CD14-positive monocyte (primary cell): ENCODE data around the gene OR6B1. TPM values are rescaled to one million over a fixed set of nuclear protein-coding genes. Genes with fewer than 3 reads are reported as not detected.

Source experiments
- DNase-seq, 3 donors: peaks; one replicate each; pipeline ENCODE4 v3.0.0-alpha.2; 2011 to 2022
- H2AFZ ChIP-seq: 2 replicates; pipeline ENCODE4 v1.6.0; 2012; ENCODE audit warnings: mild to moderate bottlenecking, low read depth, low read length, inconsistent platforms; ENCODE audit not compliant: insufficient read depth, poor library complexity, severe bottlenecking
- H3K27ac ChIP-seq, 2 donors: 1 replicate in 1 of 2; 2 replicates in 1 of 2; pipeline ENCODE4 v1.5.1; 2012 to 2013; ENCODE audit warnings: low read length in 2 of 2, control low read depth in 1 of 2, inconsistent platforms in 1 of 2, low read depth in 1 of 2, mild to moderate bottlenecking in 1 of 2
- H3K27me3 ChIP-seq, 2 donors: one replicate each; pipeline versions ENCODE4 v1.6.0 to v1.6.1; 2011 to 2013; ENCODE audit warnings: low read length in 2 of 2; ENCODE audit not compliant: control insufficient read depth in 2 of 2, insufficient read depth in 2 of 2
- H3K36me3 ChIP-seq, 2 donors: replicated peaks in 1 of 2; 1 replicate in 1 of 2; 2 replicates in 1 of 2; pipeline versions ENCODE4 v1.5.1 to v1.6.1; 2012 to 2013; ENCODE audit warnings: low read length in 2 of 2, control low read depth in 1 of 2, inconsistent platforms in 1 of 2, mild to moderate bottlenecking in 1 of 2; ENCODE audit not compliant: insufficient read depth in 2 of 2, control insufficient read depth in 1 of 2
- H3K4me1 ChIP-seq, 2 donors: 1 replicate in 1 of 2; 2 replicates in 1 of 2; pipeline versions ENCODE4 v1.5.1 to v1.6.1; 2012 to 2013; ENCODE audit warnings: low read length in 2 of 2, control low read depth in 1 of 2, inconsistent platforms in 1 of 2, mild to moderate bottlenecking in 1 of 2, moderate library complexity in 1 of 2; ENCODE audit not compliant: insufficient read depth in 2 of 2, control insufficient read depth in 1 of 2
- H3K4me2 ChIP-seq: replicated peaks from 2 replicates; pipeline ENCODE3; 2012; ENCODE audit warnings: low read length, moderate library complexity, mild to moderate bottlenecking; ENCODE audit not compliant: poor library complexity, severe bottlenecking; ENCODE audit errors: extremely low read depth
- H3K4me3 ChIP-seq, 3 experiments: fragments of 200-600 bp in 1 of 3; sonication (generic) in 1 of 3; replicated peaks in 1 of 3; 1 replicate in 2 of 3; 2 replicates in 1 of 3; pipeline ENCODE4 v1.5.1; 2011 to 2013; ENCODE audit warnings: low read length in 3 of 3, mild to moderate bottlenecking in 3 of 3, control low read depth in 2 of 3, low read depth in 2 of 3, inconsistent platforms in 1 of 3, moderate library complexity in 1 of 3
- H3K79me2 ChIP-seq: 2 replicates; pipeline ENCODE4 v1.6.0; 2012; ENCODE audit warnings: mild to moderate bottlenecking, control low read depth, inconsistent platforms, low read length, moderate library complexity; ENCODE audit not compliant: insufficient read depth
- H3K9ac ChIP-seq: 2 replicates; pipeline ENCODE4 v1.6.0; 2017; ENCODE audit warnings: low read length, mild to moderate bottlenecking; ENCODE audit not compliant: insufficient read depth, poor library complexity, severe bottlenecking
- H3K9me3 ChIP-seq, 2 donors: replicated peaks in 1 of 2; 1 replicate in 1 of 2; 2 replicates in 1 of 2; pipeline versions ENCODE4 v1.5.1 to v1.6.1; 2012 to 2013; ENCODE audit warnings: low read length in 2 of 2, control low read depth in 1 of 2; ENCODE audit not compliant: control insufficient read depth in 1 of 2, insufficient read depth in 1 of 2
- H4K20me1 ChIP-seq: 2 replicates; pipeline ENCODE4 v1.6.0; 2012; ENCODE audit warnings: mild to moderate bottlenecking, low read length, control low read depth, moderate library complexity; ENCODE audit not compliant: insufficient read depth
- H3K27ac Mint-ChIP-seq, 7 donors: one replicate each; pipeline ENCODE4 v1.8.0; 2020; ENCODE audit warnings: mild to moderate bottlenecking in 7 of 7, mixed read lengths in 7 of 7, moderate library complexity in 6 of 7, inconsistent platforms in 2 of 7
- H3K27me3 Mint-ChIP-seq, 3 donors: one replicate each; pipeline ENCODE4 v1.8.0; 2021 to 2022; ENCODE audit warnings: low read depth in 3 of 3, mild to moderate bottlenecking in 3 of 3, mixed read lengths in 3 of 3, moderate library complexity in 3 of 3, inconsistent platforms in 1 of 3
- H3K36me3 Mint-ChIP-seq, 2 donors: one replicate each; pipeline ENCODE4 v1.8.0; 2020; ENCODE audit warnings: mixed read lengths in 2 of 2, inconsistent platforms in 1 of 2, mild to moderate bottlenecking in 1 of 2
- H3K4me1 Mint-ChIP-seq: one replicate; pipeline ENCODE4 v1.8.0; 2020; ENCODE audit warnings: mild to moderate bottlenecking, mixed read lengths
- H3K4me3 Mint-ChIP-seq, 2 donors: one replicate each; pipeline ENCODE4 v1.8.0; 2020; ENCODE audit warnings: mild to moderate bottlenecking in 2 of 2, mixed read lengths in 2 of 2, moderate library complexity in 1 of 2
- H3K9me3 Mint-ChIP-seq, 7 donors: one replicate each; pipeline ENCODE4 v1.8.0; 2020 to 2022; ENCODE audit warnings: mixed read lengths in 7 of 7, mild to moderate bottlenecking in 6 of 7, moderate library complexity in 6 of 7, inconsistent platforms in 2 of 7
- WGBS: methylation state at CpG from one replicate; pipeline ENCODE4 v1.1.5; 2013; ENCODE audit warnings: missing lambda C conversion rate; ENCODE audit not compliant: insufficient coverage; 5-methylcytosine and 5-hydroxymethylcytosine counted together
- intact Hi-C, 2 donors: fragments of 100-400 bp; cut with micrococcal nuclease; formaldehyde crosslinking; loops; one replicate each; pipeline versions ENCODE4 v1.15.0 to v1.15.1; 2023
- polyA plus RNA-seq, 3 donors: library from polyadenylated mRNA; depleted of rRNA in 1 of 3; unstranded in 2 of 3; stranded (reverse) in 1 of 3; fragments of 300-500 nt in 2 of 3; fragments of >200 nt in 1 of 3; fragmentation: Illumina TruSeq in 2 of 3; gene quantifications; 1 replicate in 2 of 3; 2 replicates in 1 of 3; pipeline ENCODE4 v1.2.3, GENCODE V29; 2012 to 2021
- TF ChIP-seq, protein P1 (sequence below): fragments of 200-600 bp; IDR thresholded peaks from one replicate; pipeline ENCODE4 v1.8.0; 2022; ENCODE audit warnings: antibody characterized with exemption, mild to moderate bottlenecking

OR6B1 gene
- polyA plus RNA-seq, 3 donors = not detected

DNA sequence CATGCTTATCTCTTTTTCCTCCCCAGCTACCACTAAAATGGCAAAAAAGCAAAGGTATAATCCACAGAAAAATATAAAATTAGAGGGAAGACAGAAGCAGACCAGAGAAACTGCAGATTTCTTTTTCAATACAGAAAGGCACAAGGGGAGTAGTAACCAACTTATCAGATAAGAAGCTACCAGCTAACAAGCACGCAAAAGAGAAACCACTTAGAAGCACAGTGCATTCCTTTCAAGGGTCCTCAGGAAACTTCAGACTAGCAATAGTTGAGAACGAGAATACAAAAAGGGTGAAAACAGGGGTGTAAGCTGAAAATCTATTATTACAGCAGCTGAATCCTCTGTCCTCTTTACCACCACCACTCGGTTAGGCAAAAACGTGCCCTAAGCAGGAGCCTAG is 38.8 kb downstream of the OR6B1 start:
- no peaks in the 10 kb centered on the region for H3K9me3 ChIP-seq

DNA sequence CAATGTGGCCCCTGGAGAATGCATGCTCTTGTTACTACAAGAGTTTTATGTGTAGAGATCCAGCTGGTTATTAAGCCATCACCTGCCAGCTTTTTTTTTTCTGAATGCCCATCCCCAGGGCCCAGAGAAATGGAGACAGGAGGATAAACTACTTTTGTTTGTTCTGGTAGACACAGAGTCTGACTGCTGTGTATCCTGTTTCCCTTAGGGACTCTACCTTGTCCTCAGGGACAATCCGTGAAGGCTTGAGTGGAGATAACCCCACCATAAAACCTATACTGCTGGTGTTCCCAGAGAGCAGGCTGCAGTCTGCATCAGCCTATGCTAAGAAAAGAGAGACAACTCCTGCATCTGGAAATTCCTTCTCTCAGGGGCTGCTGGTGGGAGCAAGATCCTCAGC is 48.5 kb downstream of the OR6B1 start, which contains the start of gene OR2A5:
Gene OR2A5, plus strand, starts transcription at position 301 of the 400 bp plus-strand sequence. CDS start 1,454 bp downstream, outside the sequence.
- Histone ChIP-seq H3K27me3 (no peaks in the 10 kb centered on the region), H4K20me1 (no peaks in the 10 kb centered on the region), H3K36me3 (no peaks in the 10 kb centered on the region), H3K4me3 (no peak within 1 kb of the TSS), H3K4me2 (no peak within 1 kb of the TSS), H3K4me1 (no peaks in the 10 kb centered on the region), H3K79me2 (no peaks in the 10 kb centered on the region), H3K9ac (no peak within 1 kb of the TSS), H2AFZ (no peak within 1 kb of the TSS), H3K27ac (no peak within 1 kb of the TSS), H3K9me3 (no peaks in the 10 kb centered on the region)
- Mint-ChIP-seq H3K9me3 (peaks cover 0 to 5% (median 1%) of the 10 kb centered on the region in 7 donors), H3K4me3 (no peak within 1 kb of the TSS), H3K27me3 (peaks cover 0 to 3% (median 3%) of the 10 kb centered on the region in 3 donors), H3K36me3 (no peaks in the 10 kb centered on the region), H3K4me1 (no peaks in the 10 kb centered on the region), H3K27ac (no peak within 1 kb of the TSS)
- no peak for DNase-seq
- intact Hi-C loops = no loop called here
- 100% methylated on average over 1 of the region's 1 CpG for WGBS
- TF ChIP-seq, protein P1, sequence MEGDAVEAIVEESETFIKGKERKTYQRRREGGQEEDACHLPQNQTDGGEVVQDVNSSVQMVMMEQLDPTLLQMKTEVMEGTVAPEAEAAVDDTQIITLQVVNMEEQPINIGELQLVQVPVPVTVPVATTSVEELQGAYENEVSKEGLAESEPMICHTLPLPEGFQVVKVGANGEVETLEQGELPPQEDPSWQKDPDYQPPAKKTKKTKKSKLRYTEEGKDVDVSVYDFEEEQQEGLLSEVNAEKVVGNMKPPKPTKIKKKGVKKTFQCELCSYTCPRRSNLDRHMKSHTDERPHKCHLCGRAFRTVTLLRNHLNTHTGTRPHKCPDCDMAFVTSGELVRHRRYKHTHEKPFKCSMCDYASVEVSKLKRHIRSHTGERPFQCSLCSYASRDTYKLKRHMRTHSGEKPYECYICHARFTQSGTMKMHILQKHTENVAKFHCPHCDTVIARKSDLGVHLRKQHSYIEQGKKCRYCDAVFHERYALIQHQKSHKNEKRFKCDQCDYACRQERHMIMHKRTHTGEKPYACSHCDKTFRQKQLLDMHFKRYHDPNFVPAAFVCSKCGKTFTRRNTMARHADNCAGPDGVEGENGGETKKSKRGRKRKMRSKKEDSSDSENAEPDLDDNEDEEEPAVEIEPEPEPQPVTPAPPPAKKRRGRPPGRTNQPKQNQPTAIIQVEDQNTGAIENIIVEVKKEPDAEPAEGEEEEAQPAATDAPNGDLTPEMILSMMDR = no peak

More for the DNA sequence above, 38.8 kb downstream of the OR6B1 start:
- Histone ChIP-seq H4K20me1 (no peaks in the 10 kb centered on the region), H3K36me3 (no peaks in the 10 kb centered on the region), H3K27me3 (no peaks in the 10 kb centered on the region), H3K9ac (no peak overlapping the region), H3K79me2 (no peaks in the 10 kb centered on the region), H2AFZ (no peak overlapping the region), H3K4me1 (no peaks in the 10 kb centered on the region), H3K4me3 (no peak overlapping the region), H3K4me2 (no peak overlapping the region), H3K27ac (no peak overlapping the region)
- Mint-ChIP-seq H3K4me1 (no peaks in the 10 kb centered on the region), H3K27ac (no peak overlapping the region), H3K4me3 (no peak overlapping the region), H3K27me3 (peaks cover 0 to 3% (median 0%) of the 10 kb centered on the region in 3 donors), H3K9me3 (peaks cover 0 to 4% (median 1%) of the 10 kb centered on the region in 7 donors), H3K36me3 (no peaks in the 10 kb centered on the region)
- no peak for DNase-seq
- intact Hi-C loops = no loop called here
- no CpG with 5 or more reads among the region's 4 CpGs for WGBS
- TF ChIP-seq, protein P1 = no peak
